Peyer's patch (tissue), 4 donors: ENCODE results near the gene INSIG2. TPM values are rescaled to one million over a fixed set of nuclear protein-coding genes. Genes with fewer than 3 reads are reported as not detected.

ENCODE experiments used
- DNase-seq, 3 donors: peaks; one replicate each; pipeline ENCODE4 v3.0.0-alpha.2; 2017 to 2019
- H3K27ac ChIP-seq, 4 donors: fragments of 200-600 bp; sonication (generic); one replicate each; pipeline ENCODE4 v1.5.1; 2016 to 2019
- H3K27me3 ChIP-seq, 2 donors: fragments of 200-600 bp; sonication (generic); one replicate each; pipeline ENCODE4 v1.5.1; 2019
- H3K36me3 ChIP-seq, 3 donors: fragments of 200-600 bp; sonication (generic); one replicate each; pipeline ENCODE4 v1.5.1; 2016 to 2019
- H3K4me1 ChIP-seq, 4 donors: fragments of 200-600 bp; sonication (generic); one replicate each; pipeline ENCODE4 v1.5.1; 2016 to 2019
- H3K4me3 ChIP-seq, 4 donors: fragments of 200-600 bp; sonication (generic); 1 replicate in 3 of 4; 2 replicates in 1 of 4; pipeline ENCODE4 v1.5.1; 2016 to 2019; ENCODE audit warnings: mild to moderate bottlenecking in 1 of 4
- H3K9me3 ChIP-seq, 4 donors: fragments of 200-600 bp; sonication (generic); one replicate each; pipeline ENCODE4 v1.5.1; 2016 to 2019; ENCODE audit warnings: mild to moderate bottlenecking in 1 of 4
- POLR2A ChIP-seq, 2 donors: fragments of 450-650 bp; IDR thresholded peaks; one replicate each; pipeline ENCODE4 v1.5.1; 2017; ENCODE audit warnings: antibody characterized with exemption in 2 of 2, mild to moderate bottlenecking in 2 of 2, moderate library complexity in 2 of 2
- total RNA-seq, 4 donors: library from RNA; depleted of rRNA; stranded (reverse); fragments of >200 nt; gene quantifications; one replicate each; pipeline ENCODE4 v1.1.0, GENCODE V29; 2016
- TF ChIP-seq, protein P1 (sequence below), 6 experiments: fragments of 450-650 bp in 4 of 6; fragments of 200-600 bp in 2 of 6; sonication (generic) in 1 of 6; IDR thresholded peaks; one replicate each; pipeline ENCODE4 v1.5.1; 2017 to 2019; ENCODE audit warnings: antibody characterized with exemption in 6 of 6, mild to moderate bottlenecking in 3 of 6, moderate library complexity in 1 of 6

Gene INSIG2
- total RNA-seq, 4 donors from 2014 or later = 11.4 to 29.7 (median 21.5) TPM

DNA sequence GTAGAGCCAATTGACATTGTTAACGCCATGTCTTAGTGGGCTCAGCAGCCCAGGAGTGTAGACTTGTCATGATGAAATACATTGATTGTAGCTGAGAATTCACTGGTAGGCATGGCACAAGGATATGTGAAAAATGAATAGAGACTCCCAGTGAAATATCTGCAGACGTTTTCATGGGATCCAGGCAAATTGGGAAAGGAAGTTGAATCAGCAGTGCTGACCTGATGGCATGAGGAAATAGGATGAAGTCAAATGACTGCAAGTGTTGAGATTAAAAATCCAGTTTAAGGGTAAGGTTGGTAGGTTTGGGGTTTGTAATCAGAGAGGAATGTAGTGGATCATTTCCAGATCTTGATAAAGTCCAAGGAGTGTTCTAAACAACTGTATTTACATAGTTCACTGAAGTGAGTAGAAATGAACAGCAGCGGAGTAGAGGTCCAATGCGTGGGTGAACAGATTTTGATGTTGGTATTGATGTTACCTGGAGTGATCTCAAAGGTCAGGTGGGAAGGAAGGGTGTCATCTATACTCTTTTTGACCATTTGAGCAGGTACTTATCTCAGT lies 24.6 kb downstream of the INSIG2 start:
- no peak overlapping the region for H3K27ac ChIP-seq
- DNase-seq = no peak
- no peak for TF ChIP-seq POLR2A (IDR thresholded peaks at IDR 0.05)
- TF ChIP-seq, protein P1, sequence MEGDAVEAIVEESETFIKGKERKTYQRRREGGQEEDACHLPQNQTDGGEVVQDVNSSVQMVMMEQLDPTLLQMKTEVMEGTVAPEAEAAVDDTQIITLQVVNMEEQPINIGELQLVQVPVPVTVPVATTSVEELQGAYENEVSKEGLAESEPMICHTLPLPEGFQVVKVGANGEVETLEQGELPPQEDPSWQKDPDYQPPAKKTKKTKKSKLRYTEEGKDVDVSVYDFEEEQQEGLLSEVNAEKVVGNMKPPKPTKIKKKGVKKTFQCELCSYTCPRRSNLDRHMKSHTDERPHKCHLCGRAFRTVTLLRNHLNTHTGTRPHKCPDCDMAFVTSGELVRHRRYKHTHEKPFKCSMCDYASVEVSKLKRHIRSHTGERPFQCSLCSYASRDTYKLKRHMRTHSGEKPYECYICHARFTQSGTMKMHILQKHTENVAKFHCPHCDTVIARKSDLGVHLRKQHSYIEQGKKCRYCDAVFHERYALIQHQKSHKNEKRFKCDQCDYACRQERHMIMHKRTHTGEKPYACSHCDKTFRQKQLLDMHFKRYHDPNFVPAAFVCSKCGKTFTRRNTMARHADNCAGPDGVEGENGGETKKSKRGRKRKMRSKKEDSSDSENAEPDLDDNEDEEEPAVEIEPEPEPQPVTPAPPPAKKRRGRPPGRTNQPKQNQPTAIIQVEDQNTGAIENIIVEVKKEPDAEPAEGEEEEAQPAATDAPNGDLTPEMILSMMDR (IDR thresholded peaks at IDR 0.05) = no peak
- H3K9me3 ChIP-seq = no peaks in the 10 kb centered on the region
- H3K27me3 ChIP-seq = no peaks in the 10 kb centered on the region
- no peaks in the 10 kb centered on the region for H3K4me1 ChIP-seq
- peaks cover 0 to 16% (median 0%) of the 10 kb centered on the region in 3 donors for H3K36me3 ChIP-seq
- H3K4me3 ChIP-seq = no peak overlapping the region

DNA sequence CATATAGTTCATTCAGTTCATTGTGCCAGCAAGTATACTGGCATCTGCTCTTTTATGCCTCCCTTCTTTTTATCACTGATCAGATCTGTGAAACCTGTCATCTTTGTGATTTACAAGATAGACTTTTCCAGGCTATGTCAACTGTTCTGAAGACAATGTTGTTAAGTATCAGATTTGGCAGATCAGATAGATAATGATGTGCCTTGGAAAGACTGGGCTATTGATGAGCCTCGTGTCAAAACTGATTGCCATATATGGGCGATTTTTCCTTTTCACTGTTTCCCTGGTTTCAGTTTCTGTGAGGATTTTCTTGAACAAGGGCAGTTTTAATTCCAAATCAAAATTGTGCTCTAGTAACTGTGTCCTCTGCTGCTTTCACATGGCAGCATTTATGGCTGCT lies 26.6 kb downstream of the INSIG2 start:
- no peak for DNase-seq
- H3K27me3 ChIP-seq = no peaks in the 10 kb centered on the region
- H3K4me3 ChIP-seq = no peak overlapping the region
- no peaks in the 10 kb centered on the region for H3K4me1 ChIP-seq
- no peak overlapping the region for H3K27ac ChIP-seq
- H3K9me3 ChIP-seq = no peaks in the 10 kb centered on the region
- H3K36me3 ChIP-seq = no peaks in the 10 kb centered on the region
- TF ChIP-seq, protein P1 (IDR thresholded peaks at IDR 0.05) = no peak
- no peak for TF ChIP-seq POLR2A (IDR thresholded peaks at IDR 0.05)

GRCh38 chr2:118115761-118116160 lies 27.5 kb downstream of the INSIG2 start:
- no peaks in the 10 kb centered on the region for H3K27me3 ChIP-seq
- DNase-seq = no peak
- H3K27ac ChIP-seq = no peak overlapping the region
- no peaks in the 10 kb centered on the region for H3K9me3 ChIP-seq
- no peaks in the 10 kb centered on the region for H3K4me1 ChIP-seq
- H3K4me3 ChIP-seq = no peak overlapping the region
- no peaks in the 10 kb centered on the region for H3K36me3 ChIP-seq
- TF ChIP-seq, protein P1 (IDR thresholded peaks at IDR 0.05) = no peak
- TF ChIP-seq POLR2A (IDR thresholded peaks at IDR 0.05) = no peak

DNA sequence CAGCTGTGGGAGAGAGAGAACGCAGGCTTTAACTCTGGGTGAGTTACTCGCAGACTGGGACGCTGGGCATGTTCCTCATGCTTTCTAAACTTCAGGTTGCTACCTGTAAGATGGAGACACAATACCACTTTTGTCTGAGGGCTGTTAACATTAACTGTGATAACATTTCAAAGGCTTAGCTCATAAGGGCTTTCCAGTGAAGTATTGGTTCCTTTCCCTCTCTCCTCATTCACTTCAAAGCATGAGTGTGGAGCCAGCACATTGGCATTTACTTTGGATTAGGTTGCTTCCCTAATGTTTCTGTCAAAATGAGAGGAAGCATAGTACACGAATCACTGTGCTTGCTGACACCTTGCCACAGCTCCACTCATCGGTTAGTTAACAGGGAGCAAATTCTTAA lies 30.2 kb downstream of the INSIG2 start:
- Histone ChIP-seq H3K27ac (no peak overlapping the region), H3K27me3 (no peaks in the 10 kb centered on the region), H3K4me1 (no peaks in the 10 kb centered on the region), H3K4me3 (no peak overlapping the region), H3K36me3 (no peaks in the 10 kb centered on the region), H3K9me3 (no peaks in the 10 kb centered on the region)
- no peak for TF ChIP-seq POLR2A (IDR thresholded peaks at IDR 0.05)
- TF ChIP-seq, protein P1 (IDR thresholded peaks at IDR 0.05) = no peak
- no peak for DNase-seq

GRCh38 chr2:118119158-118119727 lies 31.0 kb downstream of the INSIG2 start:
- Histone ChIP-seq H3K9me3 (no peaks in the 10 kb centered on the region), H3K27ac (no peak overlapping the region), H3K27me3 (no peaks in the 10 kb centered on the region), H3K36me3 (no peaks in the 10 kb centered on the region), H3K4me3 (no peak overlapping the region), H3K4me1 (no peaks in the 10 kb centered on the region)
- DNase-seq = no peak
- TF ChIP-seq, protein P1 (IDR thresholded peaks at IDR 0.05) = no peak
- no peak for TF ChIP-seq POLR2A (IDR thresholded peaks at IDR 0.05)
